OCI-LY1 (cell line): ENCODE data around the gene ALLC.

Source experiments
- H2AFZ ChIP-seq: fragments of 200-600 bp; sonication (generic), shearing (Covaris generic); 2 replicates; pipeline ENCODE4 v1.6.0; 2014; ENCODE audit warnings: antibody characterized with exemption, mild to moderate bottlenecking, low read length
- H3F3A ChIP-seq: fragments of 200-600 bp; sonication (generic), shearing (Covaris generic); 2 replicates; pipeline ENCODE4 v1.6.0; 2014; ENCODE audit warnings: mild to moderate bottlenecking, antibody characterized with exemption, low read length, moderate library complexity; ENCODE audit not compliant: insufficient read depth
- H3K27ac ChIP-seq: fragments of 200-600 bp; sonication (generic); 2 replicates; pipeline ENCODE4 v1.5.1; 2014; ENCODE audit warnings: low read length, mixed run types, mild to moderate bottlenecking, low read depth; ENCODE audit not compliant: poor library complexity, severe bottlenecking
- H3K27me3 ChIP-seq: fragments of 200-600 bp; sonication (generic); 2 replicates; pipeline ENCODE4 v1.6.0; 2014; ENCODE audit warnings: antibody characterized with exemption, mild to moderate bottlenecking, low read length, moderate library complexity; ENCODE audit not compliant: insufficient read depth
- H3K36me3 ChIP-seq: fragments of 200-600 bp; sonication (generic); 2 replicates; pipeline ENCODE4 v1.6.1; 2014; ENCODE audit warnings: mild to moderate bottlenecking, antibody characterized with exemption, low read length, moderate library complexity, mixed read lengths; ENCODE audit not compliant: insufficient read depth
- H3K4me1 ChIP-seq: fragments of 200-600 bp; sonication (generic); 2 replicates; pipeline ENCODE4 v1.5.1; 2014; ENCODE audit warnings: mild to moderate bottlenecking, low read length, moderate library complexity; ENCODE audit not compliant: insufficient read depth, severe bottlenecking
- H3K4me2 ChIP-seq: fragments of 200-600 bp; sonication (generic), shearing (Covaris generic); 2 replicates; pipeline ENCODE4 v1.6.1; 2014; ENCODE audit warnings: low read length
- H3K4me3 ChIP-seq: fragments of 200-600 bp; sonication (generic); 2 replicates; pipeline ENCODE4 v1.5.1; 2014; ENCODE audit warnings: low read length, low read depth, mild to moderate bottlenecking, mixed read lengths; ENCODE audit not compliant: poor library complexity, severe bottlenecking
- H3K79me2 ChIP-seq: fragments of 200-600 bp; shearing (Covaris generic); 2 replicates; pipeline ENCODE4 v1.6.1; 2016; ENCODE audit warnings: mixed run types, low read length, mixed read lengths; ENCODE audit not compliant: insufficient read depth
- H3K9ac ChIP-seq: fragments of 200-600 bp; sonication (generic), shearing (Covaris generic); 2 replicates; pipeline ENCODE4 v1.6.1; 2014; ENCODE audit warnings: mild to moderate bottlenecking, low read length, mixed read lengths
- H3K9me2 ChIP-seq: fragments of 200-600 bp; sonication (generic), shearing (Covaris generic); 2 replicates; pipeline ENCODE4 v1.6.1; 2014; ENCODE audit warnings: low read depth, mild to moderate bottlenecking, low read length, mixed read lengths
- H3K9me3 ChIP-seq: fragments of 200-600 bp; shearing (Covaris generic); 2 replicates; pipeline ENCODE4 v1.6.1; 2014; ENCODE audit warnings: low read length, mixed read lengths
- H4K20me1 ChIP-seq: fragments of 200-600 bp; sonication (generic), shearing (Covaris generic); 2 replicates; pipeline ENCODE4 v1.6.0; 2016; ENCODE audit warnings: mild to moderate bottlenecking, low read length; ENCODE audit not compliant: insufficient read depth
- CTCF ChIP-seq: fragments of 200-600 bp; sonication (generic), shearing (Covaris generic); IDR thresholded peaks from 2 replicates; pipeline ENCODE4 v1.5.1; 2017; ENCODE audit warnings: mild to moderate bottlenecking, antibody characterized with exemption, low read length, moderate library complexity, mixed read lengths
- EZH2 ChIP-seq: fragments of 200-600 bp; sonication (generic), shearing (Covaris generic); IDR thresholded peaks from 2 replicates; pipeline ENCODE4 v1.8.0; 2017; ENCODE audit warnings: borderline replicate concordance, mixed run types, mild to moderate bottlenecking, antibody characterized with exemption, low read length, moderate library complexity, mixed read lengths

The ALLC gene

GRCh38 chr2:3641841-3642421 is 16.1 kb upstream of the ALLC start:
- no peak for TF ChIP-seq EZH2
- TF ChIP-seq CTCF = no peak
- H3K36me3 ChIP-seq = no peaks in the 10 kb centered on the region
- no peak overlapping the region for H3K27ac ChIP-seq
- no peaks in the 10 kb centered on the region for H3K4me1 ChIP-seq
- no peaks in the 10 kb centered on the region for H3K79me2 ChIP-seq
- no peak overlapping the region for H3K9ac ChIP-seq
- no peaks in the 10 kb centered on the region for H3F3A ChIP-seq
- H3K4me3 ChIP-seq = no peak overlapping the region
- H3K9me3 ChIP-seq = no peaks in the 10 kb centered on the region
- no peaks in the 10 kb centered on the region for H3K9me2 ChIP-seq
- H2AFZ ChIP-seq = no peak overlapping the region
- no peak overlapping the region for H3K4me2 ChIP-seq
- no peaks in the 10 kb centered on the region for H3K27me3 ChIP-seq
- H4K20me1 ChIP-seq = no peaks in the 10 kb centered on the region

- Histone ChIP-seq H3K9me2 (no peaks in the 10 kb centered on the region), H4K20me1 (no peaks in the 10 kb centered on the region), H3K79me2 (no peaks in the 10 kb centered on the region), H3K36me3 (no peaks in the 10 kb centered on the region), H3F3A (no peaks in the 10 kb centered on the region), H3K27ac (no peak overlapping the region), H2AFZ (no peak overlapping the region), H3K9ac (no peak overlapping the region), H3K27me3 (no peaks in the 10 kb centered on the region), H3K9me3 (no peaks in the 10 kb centered on the region), H3K4me2 (no peak overlapping the region), H3K4me1 (no peaks in the 10 kb centered on the region), H3K4me3 (no peak overlapping the region)
- TF ChIP-seq CTCF (no peak), EZH2 (no peak)
These were observed 15.3 kb upstream of the ALLC start for GRCh38 chr2:3642521-3643215.

GRCh38 chr2:3643371-3644245 is 14.4 kb upstream of the ALLC start:
- Histone ChIP-seq H3K4me2 (no peak overlapping the region), H3K9ac (no peak overlapping the region), H3K79me2 (no peaks in the 10 kb centered on the region), H3K36me3 (no peaks in the 10 kb centered on the region), H3K9me3 (no peaks in the 10 kb centered on the region), H3K27me3 (no peaks in the 10 kb centered on the region), H2AFZ (no peak overlapping the region), H3F3A (no peaks in the 10 kb centered on the region), H3K9me2 (no peaks in the 10 kb centered on the region), H4K20me1 (no peaks in the 10 kb centered on the region), H3K4me3 (no peak overlapping the region), H3K4me1 (no peaks in the 10 kb centered on the region), H3K27ac (no peak overlapping the region)
- TF ChIP-seq CTCF = no peak
- TF ChIP-seq EZH2 = no peak
